ENCODE measurements around the gene CD46. TPM values are rescaled to one million over a fixed set of nuclear protein-coding genes. Genes with fewer than 3 reads are reported as not detected.

The CD46 gene
- total and polyA plus RNA-seq, 10 of the 15 experiments (the other 5 are each of a cell fraction or from before 2014, with no cell fraction given) = 61.1 to 198 (median 81.4) TPM

DNA sequence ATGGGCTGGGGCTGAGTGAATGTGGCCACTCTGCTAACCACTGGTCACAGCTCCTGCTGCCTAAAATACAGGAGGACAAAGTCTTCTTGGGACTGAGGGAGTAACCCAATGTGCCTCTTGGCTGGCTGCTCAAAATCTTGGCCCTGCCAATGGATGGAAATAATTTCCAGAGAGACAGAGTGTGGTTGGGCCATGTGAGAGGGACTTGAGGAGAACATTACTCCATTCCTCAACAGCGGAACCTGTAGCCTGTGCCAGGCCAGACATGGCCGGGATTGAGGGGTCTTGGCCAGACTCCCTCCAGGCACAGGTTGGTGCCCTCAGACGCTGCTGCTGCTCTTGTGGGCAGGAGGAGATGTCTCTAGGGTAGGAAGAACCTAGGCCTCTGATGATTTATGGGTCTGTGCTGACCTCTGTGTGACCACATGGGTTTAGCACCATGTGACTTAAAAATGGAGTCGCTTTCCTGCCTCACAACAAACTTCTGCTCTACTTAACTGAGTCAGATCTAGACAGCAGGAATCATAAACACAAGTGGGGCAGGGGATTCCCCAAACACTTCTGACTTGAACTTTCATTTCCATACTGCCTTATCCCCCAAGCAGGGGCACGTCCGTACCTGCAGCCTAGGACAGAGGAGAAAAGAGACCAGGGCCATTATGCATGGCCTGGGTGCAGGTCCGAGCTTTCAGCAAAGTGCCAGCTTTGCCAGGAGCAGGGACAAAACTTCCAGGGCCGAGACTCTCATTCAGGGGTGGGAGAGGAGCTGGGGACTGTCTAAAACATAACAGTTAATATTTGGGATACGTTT, 79.9 kb downstream of the CD46 start (continued):
- TF ChIP-seq USF1 (IDR thresholded peaks at IDR 0.05; ENCODE audit: borderline replicate concordance, extremely low read length, insufficient read depth, low read depth, low read length) = peak; percentile 67
- no peak for TF ChIP-seq SIX5 (IDR thresholded peaks at IDR 0.05; ENCODE audit: low read depth, low read length, severe bottlenecking)
- TF ChIP-seq STAT3 (IDR thresholded peaks at IDR 0.05; ENCODE audit: low read depth, low read length) = peak; percentile 76; the same call in 1 of the 2 replicates
- TF ChIP-seq, protein P1, sequence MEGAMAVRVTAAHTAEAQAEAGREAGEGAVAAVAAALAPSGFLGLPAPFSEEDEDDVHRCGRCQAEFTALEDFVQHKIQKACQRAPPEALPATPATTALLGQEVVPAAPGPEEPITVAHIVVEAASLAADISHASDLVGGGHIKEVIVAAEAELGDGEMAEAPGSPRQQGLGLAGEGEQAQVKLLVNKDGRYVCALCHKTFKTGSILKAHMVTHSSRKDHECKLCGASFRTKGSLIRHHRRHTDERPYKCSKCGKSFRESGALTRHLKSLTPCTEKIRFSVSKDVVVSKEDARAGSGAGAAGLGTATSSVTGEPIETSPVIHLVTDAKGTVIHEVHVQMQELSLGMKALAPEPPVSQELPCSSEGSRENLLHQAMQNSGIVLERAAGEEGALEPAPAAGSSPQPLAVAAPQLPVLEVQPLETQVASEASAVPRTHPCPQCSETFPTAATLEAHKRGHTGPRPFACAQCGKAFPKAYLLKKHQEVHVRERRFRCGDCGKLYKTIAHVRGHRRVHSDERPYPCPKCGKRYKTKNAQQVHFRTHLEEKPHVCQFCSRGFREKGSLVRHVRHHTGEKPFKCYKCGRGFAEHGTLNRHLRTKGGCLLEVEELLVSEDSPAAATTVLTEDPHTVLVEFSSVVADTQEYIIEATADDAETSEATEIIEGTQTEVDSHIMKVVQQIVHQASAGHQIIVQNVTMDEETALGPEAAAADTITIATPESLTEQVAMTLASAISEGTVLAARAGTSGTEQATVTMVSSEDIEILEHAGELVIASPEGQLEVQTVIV (IDR thresholded peaks at IDR 0.05; ENCODE audit: borderline replicate concordance, partially characterized antibody) = no peak
- TF ChIP-seq TCF12 (IDR thresholded peaks at IDR 0.05; ENCODE audit: low read depth, low read length) = no peak
- peak; percentile 49; the same call in 1 of the 2 replicates for TF ChIP-seq RFX5 (IDR thresholded peaks at IDR 0.05; ENCODE audit: low read depth, low read length)
- TF ChIP-seq FOS (IDR thresholded peaks at IDR 0.05; ENCODE audit: borderline replicate concordance, extremely low read depth, insufficient read length) = no peak
- TF ChIP-seq SREBF1 (IDR thresholded peaks at IDR 0.05; ENCODE audit: low read length) = no peak
- peak; percentile 60; the same call in 1 of the 2 replicates for TF ChIP-seq TAF1 (IDR thresholded peaks at IDR 0.05; ENCODE audit: borderline replicate concordance, low read depth, low read length)
- peak; percentile 50 to 65; a peak in 2 of 4 replicates for TF ChIP-seq BHLHE40 (IDR thresholded peaks at IDR 0.05; ENCODE audit: borderline replicate concordance in 1 of 2, low read depth in 2 of 2, low read length in 1 of 2)
- peak; percentile 82; the same call in 1 of the 2 replicates for TF ChIP-seq NFIC (IDR thresholded peaks at IDR 0.05; ENCODE audit: low read depth, low read length)
- peak; percentile 80; the same call in 1 of the 3 replicates for TF ChIP-seq POU2F2 (IDR thresholded peaks at IDR 0.05; ENCODE audit: borderline replicate concordance, low read depth, low read length)
- 0 out of 2 replicates have a peak, but pooled peaks have one; percentile 47 for TF ChIP-seq CREB1 (IDR thresholded peaks at IDR 0.05; ENCODE audit: low read depth)
- peak; percentile 98 for TF ChIP-seq RAD51 (IDR thresholded peaks at IDR 0.05)
- TF ChIP-seq RUNX3 (IDR thresholded peaks at IDR 0.05; ENCODE audit: low read length) = peak; percentile 74
- TF ChIP-seq FOXK2 (IDR thresholded peaks at IDR 0.05) = peak; percentile 48; the same call in 1 of the 2 replicates
- TF ChIP-seq KLF5 (IDR thresholded peaks at IDR 0.05; ENCODE audit: partially characterized antibody) = peak; percentile 38
- TF ChIP-seq E2F8 (IDR thresholded peaks at IDR 0.05; ENCODE audit: low read depth, partially characterized antibody) = no peak
- 0 out of 2 replicates have a peak, but pooled peaks have one; percentile 53 for TF ChIP-seq RCOR1 (conservative IDR thresholded peaks at IDR 0.05; ENCODE audit: low read depth, low read length)
- peak; percentile 83 for TF ChIP-seq ATF7 (IDR thresholded peaks at IDR 0.05; ENCODE audit: low read depth)
- peak; percentile 67 for TF ChIP-seq MTA2 (IDR thresholded peaks at IDR 0.05; ENCODE audit: low read depth)
- peak; percentile 48; the same call in 1 of the 2 replicates for TF ChIP-seq CREM (IDR thresholded peaks at IDR 0.05; ENCODE audit: low read depth)
- TF ChIP-seq HDAC2 (IDR thresholded peaks at IDR 0.05) = no peak
- TF ChIP-seq ZNF274 (IDR thresholded peaks at IDR 0.05; ENCODE audit: insufficient read depth, insufficient read length) = no peak
